Measurements from ENCODE around the gene UBA1.

The UBA1 gene

GRCh38 chrX:47189906-47190305 is 3.7 kb upstream of the UBA1 start:
- no peak for DNase-seq (ENCODE audit: low spot score)

DNA sequence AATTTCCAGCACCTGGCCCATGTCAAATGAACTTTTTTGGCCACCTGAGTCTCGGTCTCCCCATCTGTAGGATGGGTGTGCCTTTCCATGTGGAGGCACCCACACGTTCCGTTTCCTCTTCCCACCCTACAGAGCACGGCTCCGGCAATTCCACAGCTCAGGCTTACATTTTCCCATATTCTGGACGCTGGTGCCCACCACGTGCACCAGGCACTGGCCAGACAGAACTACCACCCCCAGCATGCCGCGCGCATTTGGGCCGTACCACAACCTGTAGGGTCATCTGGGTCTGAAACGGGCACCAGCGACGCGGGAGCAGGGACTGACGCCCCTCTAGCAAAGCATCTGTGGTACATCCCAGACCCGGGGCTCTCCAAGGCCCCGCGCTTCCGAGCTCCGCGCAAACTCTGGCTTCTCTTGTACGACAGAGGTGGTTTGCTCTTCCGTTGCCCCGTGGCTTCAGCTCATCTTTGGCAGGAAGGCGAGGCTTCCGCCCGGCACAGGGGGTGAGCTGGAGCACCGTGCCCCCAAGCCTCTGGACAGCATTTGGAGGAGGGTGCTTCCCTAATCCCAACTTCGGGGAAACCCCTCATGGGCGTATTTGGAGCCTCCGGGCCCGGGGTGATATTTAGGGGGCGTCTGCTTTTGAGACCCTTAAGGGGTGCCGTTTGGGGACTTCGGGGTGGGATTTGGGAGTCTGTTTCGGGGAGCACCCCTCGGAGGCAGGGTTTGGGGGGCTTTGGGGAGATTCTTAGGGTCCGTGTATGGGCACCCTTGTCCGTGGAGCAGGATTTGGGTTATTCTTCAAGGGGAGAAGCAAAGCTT is 3.0 kb upstream of the UBA1 start:
- peak; percentile 92 for DNase-seq (ENCODE audit: low spot score)

DNA sequence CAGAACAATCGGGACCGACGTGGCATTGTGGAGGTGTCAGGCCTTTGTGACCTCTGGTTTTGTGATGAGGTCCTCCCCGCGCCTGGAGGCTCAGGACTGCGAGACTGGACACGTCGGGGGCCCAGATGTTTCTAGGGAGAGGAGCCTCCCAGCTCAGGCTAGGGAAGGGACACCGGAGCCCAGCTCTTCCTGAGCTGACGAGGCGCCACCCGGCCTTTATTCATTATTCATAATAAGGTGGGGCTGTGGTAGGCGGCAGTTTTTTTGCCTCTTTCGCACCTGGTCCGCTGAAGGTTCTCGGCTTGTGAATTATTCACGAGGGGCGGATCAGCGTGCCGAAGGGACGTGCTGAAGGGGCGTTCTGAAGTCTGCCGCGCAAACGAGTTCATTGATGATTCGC is 2.3 kb upstream of the UBA1 start:
- no peak for DNase-seq (ENCODE audit: low spot score)

DNA sequence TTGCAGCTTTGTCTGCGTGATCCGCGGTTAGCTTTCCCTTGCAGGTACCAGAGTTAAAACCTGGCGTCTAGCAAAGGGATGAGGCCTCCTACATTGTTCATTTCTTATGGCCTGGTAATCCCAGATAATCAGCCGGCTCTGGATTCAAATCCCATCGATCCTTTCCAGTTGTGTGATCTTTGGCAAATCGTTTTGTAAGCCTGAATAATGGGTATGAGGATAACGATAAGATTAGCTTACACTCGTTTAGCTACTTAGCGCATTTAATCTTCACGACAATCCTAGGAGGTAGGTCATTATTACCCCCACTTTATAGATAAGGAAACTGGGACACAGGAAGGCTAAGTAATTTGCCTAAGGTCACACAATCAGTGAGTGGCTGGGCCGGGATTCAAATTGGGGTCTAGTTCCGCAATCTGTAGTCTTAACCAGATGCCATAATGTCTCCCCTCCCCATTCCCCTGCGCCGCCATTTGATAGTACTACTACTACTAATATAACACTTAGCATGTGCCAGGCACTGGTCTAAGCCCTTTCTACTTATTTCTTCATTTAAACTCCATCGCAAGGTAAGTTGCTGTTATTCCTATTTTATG is 1.7 kb upstream of the UBA1 start:
- DNase-seq (ENCODE audit: low spot score) = no peak

GRCh38 chrX:47194194-47194787 is 662 bp downstream of the UBA1 start:
- no peak for DNase-seq (ENCODE audit: low spot score)

GRCh38 chrX:47196098-47196497 is 2.5 kb downstream of the UBA1 start:
- DNase-seq (ENCODE audit: low spot score) = no peak

DNA sequence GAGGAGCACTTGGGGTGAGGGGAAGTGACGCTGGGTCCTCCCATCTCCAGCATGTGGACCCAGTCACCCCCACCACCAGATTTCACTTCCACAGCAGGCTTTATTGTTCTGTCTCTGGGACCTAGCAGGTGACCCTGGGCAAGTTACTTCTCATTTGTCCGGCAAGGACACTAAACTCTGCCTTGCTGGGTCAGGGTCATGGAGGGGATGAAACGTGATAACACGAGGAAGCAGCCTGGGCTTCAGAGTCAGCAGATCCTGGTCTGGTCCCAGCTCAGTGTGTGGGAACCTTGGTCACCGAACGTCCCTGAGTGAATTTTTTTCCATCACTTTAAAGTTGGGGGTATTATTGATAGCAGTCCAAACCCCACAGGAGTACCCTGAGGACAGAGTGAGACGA is 3.9 kb downstream of the UBA1 start:
- DNase-seq (ENCODE audit: low spot score) = no peak

DNA sequence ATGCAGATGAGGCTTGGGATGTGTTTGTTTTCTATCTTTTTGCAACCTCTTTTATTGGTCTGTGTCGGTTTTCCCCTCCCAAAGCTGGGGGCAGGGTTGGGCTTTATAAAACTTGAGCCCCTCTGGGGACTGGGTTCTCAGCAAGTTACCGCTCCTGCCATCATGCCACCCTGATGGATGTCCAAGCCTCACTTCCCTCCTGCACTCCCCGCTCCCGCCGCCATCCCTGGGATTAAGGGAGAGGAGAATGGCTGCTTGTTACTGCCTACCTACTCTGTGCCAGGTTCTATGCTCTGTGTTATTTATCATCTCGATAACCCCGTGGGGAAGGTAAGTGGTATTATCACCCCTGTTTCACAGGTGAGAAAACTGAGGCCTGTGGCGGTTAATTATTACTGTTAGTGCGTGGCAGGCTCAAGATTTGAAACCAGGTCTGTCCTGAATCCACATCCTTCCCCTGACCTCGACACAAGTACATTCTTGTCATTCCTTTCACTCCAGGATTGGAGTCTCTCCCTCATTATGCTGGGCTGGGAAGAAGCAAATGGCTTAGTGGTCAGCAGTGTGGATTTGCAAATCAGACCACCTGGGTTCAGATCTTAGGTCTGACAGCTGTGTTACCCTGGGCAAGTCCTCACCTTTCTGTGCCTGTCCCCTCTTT is 4.5 kb downstream of the UBA1 start:
- no peak for DNase-seq (ENCODE audit: low spot score)

DNA sequence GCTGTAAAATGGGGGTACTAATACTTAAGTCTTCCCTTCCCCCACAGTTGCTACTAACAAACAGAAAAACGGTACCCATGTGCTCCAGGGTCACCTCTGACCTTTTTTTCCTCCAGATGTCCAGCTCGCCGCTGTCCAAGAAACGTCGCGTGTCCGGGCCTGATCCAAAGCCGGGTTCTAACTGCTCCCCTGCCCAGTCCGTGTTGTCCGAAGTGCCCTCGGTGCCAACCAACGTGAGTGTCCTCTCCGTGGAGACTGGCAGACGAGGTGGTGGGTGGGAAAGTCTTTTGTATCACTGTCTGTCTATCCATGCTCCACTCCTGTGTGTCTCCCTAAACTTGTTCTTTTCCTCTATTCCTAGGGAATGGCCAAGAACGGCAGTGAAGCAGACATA is 5.1 kb downstream of the UBA1 start:
- no peak for DNase-seq (ENCODE audit: low spot score)

DNA sequence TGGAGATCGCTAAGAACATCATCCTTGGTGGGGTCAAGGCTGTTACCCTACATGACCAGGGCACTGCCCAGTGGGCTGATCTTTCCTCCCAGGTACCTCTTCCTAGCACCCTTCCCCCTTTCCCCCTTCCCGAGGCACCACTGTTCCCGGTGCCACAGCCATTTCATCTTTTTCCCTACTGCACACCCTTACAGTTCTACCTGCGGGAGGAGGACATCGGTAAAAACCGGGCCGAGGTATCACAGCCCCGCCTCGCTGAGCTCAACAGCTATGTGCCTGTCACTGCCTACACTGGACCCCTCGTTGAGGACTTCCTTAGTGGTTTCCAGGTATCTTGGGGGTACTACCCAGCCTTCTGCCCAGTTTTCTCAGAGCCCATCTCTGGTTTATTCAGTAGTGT is 5.7 kb downstream of the UBA1 start:
- DNase-seq (ENCODE audit: low spot score) = no peak

- DNase-seq (ENCODE audit: low spot score) = peak; percentile 72
These were observed 6.9 kb downstream of the UBA1 start for GRCh38 chrX:47200385-47201150.

GRCh38 chrX:47201345-47201944 is 7.8 kb downstream of the UBA1 start:
- DNase-seq (ENCODE audit: low spot score) = no peak

DNA sequence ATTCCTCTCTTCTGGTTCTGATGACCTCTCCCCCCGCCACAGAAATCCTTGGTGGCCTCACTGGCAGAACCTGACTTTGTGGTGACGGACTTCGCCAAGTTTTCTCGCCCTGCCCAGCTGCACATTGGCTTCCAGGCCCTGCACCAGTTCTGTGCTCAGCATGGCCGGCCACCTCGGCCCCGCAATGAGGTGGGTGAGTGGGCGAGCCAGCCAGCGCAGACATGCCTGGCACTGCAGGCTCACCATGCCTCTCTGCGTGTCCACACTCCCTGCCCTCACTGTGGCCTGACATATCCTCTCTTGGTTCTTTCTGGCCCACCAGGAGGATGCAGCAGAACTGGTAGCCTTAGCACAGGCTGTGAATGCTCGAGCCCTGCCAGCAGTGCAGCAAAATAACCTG is 8.7 kb downstream of the UBA1 start:
- no peak for DNase-seq (ENCODE audit: low spot score)

GRCh38 chrX:47202877-47203276 is 9.2 kb downstream of the UBA1 start:
- no peak for DNase-seq (ENCODE audit: low spot score)

- DNase-seq (ENCODE audit: low spot score) = no peak
These were observed 11.3 kb downstream of the UBA1 start for GRCh38 chrX:47204970-47205369.

GRCh38 chrX:47206316-47206715 is 12.7 kb downstream of the UBA1 start:
- no peak for DNase-seq (ENCODE audit: low spot score)

DNA sequence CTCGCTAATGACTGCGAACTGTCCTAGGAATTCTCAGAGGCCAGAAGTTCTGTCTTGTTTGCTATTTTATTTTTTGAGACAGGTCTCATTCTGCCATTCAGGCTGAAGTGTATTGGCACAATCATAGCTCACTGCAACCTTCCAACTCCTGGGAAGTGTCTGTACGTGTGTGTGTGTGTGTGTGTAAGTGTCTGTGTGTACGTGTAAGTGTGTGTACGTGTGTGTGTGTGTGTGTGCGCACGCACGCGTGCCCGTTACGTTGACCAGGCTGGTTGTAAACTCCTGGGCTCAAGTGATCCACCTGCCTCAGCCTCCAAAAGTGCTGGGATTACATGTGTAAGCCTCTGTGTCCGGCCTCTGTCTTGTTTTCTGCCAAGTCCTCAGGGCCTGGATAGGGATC is 14.5 kb downstream of the UBA1 start:
- no peak for DNase-seq (ENCODE audit: low spot score)

DNA sequence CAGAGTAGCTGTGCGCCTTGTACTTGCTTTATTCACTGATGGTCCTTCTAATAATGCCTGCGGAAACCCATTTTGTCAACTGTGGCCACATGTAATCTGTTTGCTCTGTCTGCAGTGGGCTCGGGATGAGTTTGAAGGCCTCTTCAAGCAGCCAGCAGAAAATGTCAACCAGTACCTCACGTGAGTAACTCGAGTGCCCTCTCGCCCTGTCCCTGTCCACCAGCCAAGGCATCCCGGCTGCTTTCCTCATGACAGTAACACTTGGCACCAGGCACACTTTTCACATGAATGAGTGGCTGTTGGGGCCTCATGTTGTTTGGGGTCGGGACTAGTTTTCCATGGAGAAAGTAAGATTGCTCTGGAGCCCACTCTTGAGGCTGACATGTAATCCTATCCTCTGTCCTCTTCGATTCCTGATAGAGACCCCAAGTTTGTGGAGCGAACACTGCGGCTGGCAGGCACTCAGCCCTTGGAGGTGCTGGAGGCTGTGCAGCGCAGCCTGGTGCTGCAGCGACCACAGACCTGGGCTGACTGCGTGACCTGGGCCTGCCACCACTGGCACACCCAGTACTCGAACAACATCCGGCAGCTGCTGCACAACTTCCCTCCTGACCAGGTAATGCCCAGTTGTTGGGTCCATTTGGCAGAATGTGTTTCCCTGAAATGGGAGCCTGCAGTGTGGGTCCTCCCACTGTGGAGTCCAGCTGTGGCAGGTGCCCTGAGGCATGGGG is 16.0 kb downstream of the UBA1 start:
- no peak for DNase-seq (ENCODE audit: low spot score)

- DNase-seq (ENCODE audit: low spot score) = no peak
These were observed 17.2 kb downstream of the UBA1 start for GRCh38 chrX:47210661-47211425.
